Activated CD8-positive, alpha-beta T cell treated with anti-CD3 and anti-CD28 coated beads for 36 hours (primary cell): ENCODE measurements around the gene CMSS1. TPM values are rescaled to one million over a fixed set of nuclear protein-coding genes. Genes with fewer than 3 reads are reported as not detected.

Experiments
- ATAC-seq: fragments of 200-7000 bp; cut with Tn5 transposase; one replicate; pipeline ENCODE4 v1.10.0; 2021; ENCODE audit warnings: mild to moderate bottlenecking, moderate library complexity
- CTCF ChIA-PET: fragments of 350-600 bp; sonication (Branson Sonifier 250); formaldehyde crosslinking; loops from one replicate; lab custom pipeline; 2021; ENCODE audit warnings: antibody characterized with exemption; lab: Charles Lee
- POLR2A ChIA-PET: fragments of 350-600 bp; sonication (Branson Sonifier 250); formaldehyde crosslinking; loops from one replicate; lab custom pipeline; 2021; ENCODE audit warnings: antibody characterized with exemption; lab: Charles Lee
- DNase-seq: peaks from one replicate; pipeline ENCODE4 v3.0.0-alpha.2; 2020
- H3K27ac Mint-ChIP-seq: one replicate; pipeline ENCODE4 v1.8.0; 2021; ENCODE audit warnings: mild to moderate bottlenecking, mixed read lengths
- H3K27me3 Mint-ChIP-seq: one replicate; pipeline ENCODE4 v1.8.0; 2021; ENCODE audit warnings: mixed read lengths
- H3K36me3 Mint-ChIP-seq: one replicate; pipeline ENCODE4 v1.8.0; 2021; ENCODE audit warnings: low read depth, mixed read lengths
- H3K4me1 Mint-ChIP-seq: one replicate; pipeline ENCODE4 v1.8.0; 2021; ENCODE audit warnings: low read depth, mixed read lengths
- H3K4me3 Mint-ChIP-seq: one replicate; pipeline ENCODE4 v1.8.0; 2021; ENCODE audit warnings: mild to moderate bottlenecking, moderate library complexity, mixed read lengths
- H3K9me3 Mint-ChIP-seq: one replicate; pipeline ENCODE4 v1.8.0; 2021; ENCODE audit warnings: mixed read lengths
- CTCF ChIP-seq: fragments of 200-600 bp; IDR thresholded peaks from one replicate; pipeline ENCODE4 v1.8.0; 2022; ENCODE audit warnings: antibody characterized with exemption, mild to moderate bottlenecking
- intact Hi-C: fragments of 100-400 bp; cut with micrococcal nuclease; formaldehyde crosslinking; loops from one replicate; pipeline ENCODE4 v1.10.0; 2022
- total RNA-seq, 2 experiments: library from RNA; stranded (reverse); gene quantifications; one replicate each; pipeline ENCODE4 v1.2.3, GENCODE V29; 2021

The CMSS1 gene
- total RNA-seq, 2 experiments from 2014 or later = 93.9 to 110 TPM

- Mint-ChIP-seq H3K4me3 (no peak overlapping the region), H3K4me1 (no peaks in the 10 kb centered on the region), H3K9me3 (peaks cover 14% of the 10 kb centered on the region), H3K27me3 (no peaks in the 10 kb centered on the region), H3K36me3 (peaks cover 19% of the 10 kb centered on the region), H3K27ac (no peak overlapping the region)
- TF ChIP-seq CTCF = no peak
- no peak for DNase-seq
- intact Hi-C loops = no loop called here
- ChIA-PET CTCF (no interaction called here), POLR2A (no interaction called here)
- no peak for ATAC-seq
Measured at GRCh38 chr3:99990179-99990578, 172.5 kb downstream of the CMSS1 start.

- DNase-seq = no peak
- H3K4me3 Mint-ChIP-seq = no peak overlapping the region
- ChIA-PET CTCF (no interaction called here), POLR2A (no interaction called here)
- no peak for TF ChIP-seq CTCF
- no peak overlapping the region for H3K27ac Mint-ChIP-seq
- peaks cover 31% of the 10 kb centered on the region for H3K36me3 Mint-ChIP-seq
- intact Hi-C loops = no loop called here
- H3K27me3 Mint-ChIP-seq = no peaks in the 10 kb centered on the region
- H3K4me1 Mint-ChIP-seq = no peaks in the 10 kb centered on the region
- H3K9me3 Mint-ChIP-seq = peaks cover 21% of the 10 kb centered on the region
- no peak for ATAC-seq
Measured at GRCh38 chr3:99997293-99997692, 179.6 kb downstream of the CMSS1 start.

- intact Hi-C loops = no loop called here
- Mint-ChIP-seq H3K4me1 (peaks cover 7% of the 10 kb centered on the region), H3K9me3 (peaks cover 8% of the 10 kb centered on the region), H3K27me3 (no peaks in the 10 kb centered on the region), H3K4me3 (no peak overlapping the region), H3K36me3 (peaks cover 24% of the 10 kb centered on the region), H3K27ac (no peak overlapping the region)
- ChIA-PET POLR2A (no interaction called here), CTCF (interaction anchor here (0.7 kb wide), 1 partner anchor 88 kb away, joined by 3 read pairs; no protein-coding TSS in a partner anchor)
- TF ChIP-seq CTCF = no peak
- DNase-seq = no peak
- ATAC-seq = no peak
Measured at GRCh38 chr3:99999536-99999935, 181.9 kb downstream of the CMSS1 start.

GRCh38 chr3:100001083-100001482 is 183.4 kb downstream of the CMSS1 start:
- Mint-ChIP-seq H3K4me1 (peaks cover 7% of the 10 kb centered on the region), H3K4me3 (no peak overlapping the region), H3K27me3 (no peaks in the 10 kb centered on the region), H3K27ac (no peak overlapping the region), H3K9me3 (peaks cover 5% of the 10 kb centered on the region), H3K36me3 (peaks cover 13% of the 10 kb centered on the region)
- no peak for DNase-seq
- ATAC-seq = no peak
- ChIA-PET POLR2A (no interaction called here), CTCF (interaction anchor here (0.9 kb wide), 1 partner anchor 169 kb away, joined by 3 read pairs; no protein-coding TSS in a partner anchor)
- no peak for TF ChIP-seq CTCF
- intact Hi-C loops = no loop called here

- ATAC-seq = no peak
- intact Hi-C loops = no loop called here
- H3K27me3 Mint-ChIP-seq = no peaks in the 10 kb centered on the region
- H3K4me1 Mint-ChIP-seq = peaks cover 7% of the 10 kb centered on the region
- H3K4me3 Mint-ChIP-seq = no peak overlapping the region
- ChIA-PET CTCF (interaction anchor here (0.9 to 1.2 kb wide), 4 partner anchors 13 to 252 kb away, joined by 3 read pairs; no protein-coding TSS in a partner anchor), POLR2A (no interaction called here)
- no peak for TF ChIP-seq CTCF
- H3K9me3 Mint-ChIP-seq = no peaks in the 10 kb centered on the region
- no peak overlapping the region for H3K27ac Mint-ChIP-seq
- DNase-seq = no peak
- peaks cover 8% of the 10 kb centered on the region for H3K36me3 Mint-ChIP-seq
Measured at GRCh38 chr3:100001526-100002270, 184.0 kb downstream of the CMSS1 start.
